GM12878 (cell line): ENCODE results near the gene EEPD1. TPM values are rescaled to one million over a fixed set of nuclear protein-coding genes. Genes with fewer than 3 reads are reported as not detected.

Experiments used
- ATAC-seq: fragments of 200-7000 bp; cut with Tn5 transposase; 3 replicates; pipeline ENCODE4 v1.9.1; 2020; ENCODE audit warnings: mild to moderate bottlenecking, moderate library complexity
- BruUV-seq: library from RNA; stranded (reverse); fragments of 400-500 nt; replicated peaks from 2 replicates; lab custom pipeline; 2021; lab: Mats Ljungman, UMichigan
- CTCF ChIA-PET: fragments of 300-600 bp; sonication (Branson Sonifier 250); formaldehyde crosslinking; extraction: SDS; loops from one replicate; lab custom pipeline; 2021; ENCODE audit warnings: inconsistent platforms; lab: Yijun Ruan, JAX
- POLR2A ChIA-PET: fragments of 350-600 bp; formaldehyde crosslinking; extraction: SDS; loops from one replicate; lab custom pipeline; 2021; ENCODE audit warnings: inconsistent platforms; lab: Charles Lee
- RAD21 ChIA-PET: fragments of 300-600 bp; sonication (Branson Sonifier 250); formaldehyde crosslinking; loops from one replicate; lab custom pipeline; 2023; ENCODE audit warnings: antibody characterized with exemption; ENCODE audit not compliant: unreplicated experiment; lab: Charles Lee
- SMC1A ChIA-PET: fragments of 300-600 bp; sonication (Branson Sonifier 250); formaldehyde crosslinking; loops from one replicate; lab custom pipeline; 2023; ENCODE audit not compliant: unreplicated experiment, uncharacterized antibody; lab: Charles Lee
- DNase-seq: peaks from one replicate; pipeline ENCODE4 v3.0.0-alpha.2; 2011; ENCODE audit warnings: low read depth, low spot score
- FAIRE-seq: peaks from 3 replicates; lab custom pipeline; 2011; peaks lifted over from hg19 to GRCh38; lab: Jason Lieb, UNC
- H2AFZ ChIP-seq: 2 replicates; pipeline ENCODE4 v1.6.0; 2011; ENCODE audit warnings: low read depth, low read length, control low read depth; ENCODE audit not compliant: control insufficient read depth
- H3K27ac ChIP-seq: 2 replicates; pipeline ENCODE4 v1.5.1; 2011; ENCODE audit warnings: control low read depth; ENCODE audit not compliant: control insufficient read depth, insufficient read depth
- H3K27me3 ChIP-seq, 2 experiments: replicated peaks in 1 of 2; 2 replicates each; pipeline versions ENCODE4 v1.6.0 to v1.6.1; 2011; ENCODE audit warnings: low read length in 1 of 2; ENCODE audit not compliant: control insufficient read depth in 2 of 2, insufficient read depth in 2 of 2
- H3K36me3 ChIP-seq, 2 experiments: 2 replicates each; pipeline ENCODE4 v1.5.1; 2011; ENCODE audit warnings: low read length in 1 of 2; ENCODE audit not compliant: control insufficient read depth in 2 of 2, insufficient read depth in 2 of 2
- H3K4me1 ChIP-seq: 2 replicates; pipeline ENCODE4 v1.6.1; 2011; ENCODE audit warnings: mild to moderate bottlenecking, low read length, moderate library complexity, mixed read lengths; ENCODE audit not compliant: control insufficient read depth, insufficient read depth
- H3K4me2 ChIP-seq: 2 replicates; pipeline ENCODE4 v1.6.0; 2011; ENCODE audit warnings: control low read depth; ENCODE audit not compliant: control insufficient read depth, insufficient read depth
- H3K4me3 ChIP-seq: fragments of 200-600 bp; sonication (generic); 2 replicates; pipeline ENCODE4 v1.5.1; 2016
- H3K79me2 ChIP-seq: 2 replicates; pipeline ENCODE4 v1.6.0; 2011; ENCODE audit warnings: low read length; ENCODE audit not compliant: control insufficient read depth, insufficient read depth
- H3K9ac ChIP-seq: 2 replicates; pipeline ENCODE4 v1.8.0; 2011; ENCODE audit warnings: low read length, control low read depth, mixed read lengths; ENCODE audit not compliant: control insufficient read depth, insufficient read depth
- H3K9me3 ChIP-seq: replicated peaks from 3 replicates; pipeline ENCODE4 v1.5.1; 2011; ENCODE audit warnings: mild to moderate bottlenecking, low read length; ENCODE audit not compliant: control insufficient read depth, insufficient read depth
- H4K20me1 ChIP-seq: 2 replicates; pipeline ENCODE4 v1.6.0; 2011; ENCODE audit not compliant: control insufficient read depth, insufficient read depth
- ASH2L ChIP-seq: fragments of 300-600, 200-600 bp; sonication (generic); IDR thresholded peaks from 2 replicates; pipeline ENCODE4 v1.6.1; 2017; ENCODE audit warnings: low read depth, mild to moderate bottlenecking, borderline replicate concordance
- BHLHE40 ChIP-seq, 2 experiments: fragments of 450-650 bp in 1 of 2; IDR thresholded peaks; 2 replicates each; pipeline ENCODE4 v1.6.1; 2011 to 2017; ENCODE audit warnings: low read depth in 2 of 2, borderline replicate concordance in 1 of 2, improper control_type of control experiment in 1 of 2, low read length in 1 of 2, mild to moderate bottlenecking in 1 of 2
- CHD2 ChIP-seq: IDR thresholded peaks from 2 replicates; pipeline ENCODE4 v1.6.1; 2011; ENCODE audit warnings: low read depth, low read length, improper control_type of control experiment, borderline replicate concordance
- EED ChIP-seq: sonication (generic); IDR thresholded peaks from 2 replicates; pipeline ENCODE4 v1.6.1; 2016; ENCODE audit warnings: antibody characterized with exemption, low read depth
- HDGF ChIP-seq: fragments of 450-650 bp; IDR thresholded peaks from 2 replicates; pipeline ENCODE4 v1.6.1; 2016; ENCODE audit warnings: antibody characterized with exemption
- PAX5 ChIP-seq: IDR thresholded peaks from 2 replicates; pipeline ENCODE4 v1.6.1; 2011; ENCODE audit warnings: low read depth, low read length, borderline replicate concordance
- POU2F2 ChIP-seq: IDR thresholded peaks from 3 replicates; pipeline ENCODE4 v1.6.1; 2011; ENCODE audit warnings: low read depth, mild to moderate bottlenecking, low read length, borderline replicate concordance
- SUPT20H ChIP-seq: IDR thresholded peaks from 2 replicates; pipeline ENCODE4 v1.6.1; 2011; ENCODE audit warnings: low read depth, mild to moderate bottlenecking, low read length, moderate library complexity, borderline replicate concordance; ENCODE audit not compliant: control insufficient read depth
- TCF3 ChIP-seq: IDR thresholded peaks from 2 replicates; pipeline ENCODE4 v1.6.1; 2012; ENCODE audit warnings: low read depth, mild to moderate bottlenecking, low read length, borderline replicate concordance; ENCODE audit not compliant: insufficient read depth
- WGBS: methylation state at CpG from one replicate; pipeline ENCODE4 v1.1.6; 2016; ENCODE audit warnings: low lambda C conversion rate; ENCODE audit not compliant: insufficient replicate concordance, insufficient coverage; ENCODE audit errors: missing lambda C conversion rate; 5-methylcytosine and 5-hydroxymethylcytosine counted together
- in situ Hi-C: fragments of 300-500 bp; cut with MboI; formaldehyde crosslinking; loops from 9 replicates; pipeline ENCODE4 v1.14.3; 2018; ENCODE audit warnings: mixed read lengths
- intact Hi-C: fragments of 100-400 bp; cut with micrococcal nuclease; formaldehyde crosslinking; loops from one replicate; pipeline ENCODE4 v1.14.2; 2022; ENCODE audit not compliant: unreplicated experiment
- polyA plus RNA-seq, 11 experiments: library from polyadenylated mRNA; depleted of rRNA in 4 of 11; unstranded in 6 of 11; stranded (reverse) in 5 of 11; fragments of >200 nt; fragmentation: Nextera tagmentation in 4 of 11; fragmentation: Illumina TruSeq in 1 of 11; extraction: Ambion mirVana in 4 of 11; extraction: Trizol in 1 of 11; gene quantifications; 1 replicate in 1 of 11; 2 replicates in 10 of 11; pipeline versions ENCODE4 v1.2.1 to v1.2.3, GENCODE V29; 2011 to 2016; ENCODE audit warnings: inconsistent platforms in 2 of 11, missing spikeins in 2 of 11, low read depth in 1 of 11
- total RNA-seq, 4 experiments: library from RNA; depleted of rRNA in 3 of 4; stranded (reverse); fragments of >200 nt in 3 of 4; fragmentation: Illumina TruSeq in 1 of 4; extraction: Trizol in 1 of 4; gene quantifications; 2 replicates each; pipeline versions ENCODE4 v1.2.1 to v1.2.3, GENCODE V29; 2013 to 2021
- TF ChIP-seq, protein P1 (sequence below): IDR thresholded peaks from 2 replicates; pipeline ENCODE4 v1.6.1; 2012; ENCODE audit warnings: low read depth, low read length, improper control_type of control experiment
- TF ChIP-seq, protein P2 (sequence below): fragments of 450-650 bp; formaldehyde crosslinking; IDR thresholded peaks from 2 replicates; pipeline ENCODE4 v1.4.0; 2020; ENCODE audit warnings: mild to moderate bottlenecking, moderate library complexity

EEPD1 gene
- total and polyA plus RNA-seq, 10 of the 15 experiments (the other 5 are each of a cell fraction or from before 2014, with no cell fraction given), result 0.24 to 2.8 (median 0.86) TPM; not detected in 1

DNA sequence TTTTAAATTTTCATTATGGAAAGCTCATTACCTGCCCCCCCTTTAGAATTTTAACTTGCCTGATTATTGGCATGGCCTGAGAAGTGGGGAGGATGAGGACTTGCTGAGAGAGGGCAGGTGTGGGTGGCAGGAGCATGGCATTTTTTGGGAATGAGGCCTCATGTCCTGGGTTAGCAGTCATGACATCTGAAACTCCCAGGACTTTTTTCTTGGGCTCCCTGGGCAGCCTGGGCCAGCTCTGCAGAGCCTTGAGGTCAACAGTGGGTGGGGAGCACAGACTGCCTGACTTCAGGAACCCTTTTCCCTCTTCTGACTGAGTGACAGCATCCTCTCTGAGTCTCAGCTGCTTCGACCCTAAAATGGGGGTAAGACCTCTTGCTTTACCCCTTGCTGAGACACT, 46.3 kb downstream of the EEPD1 start (continued):
- TF ChIP-seq, protein P1, sequence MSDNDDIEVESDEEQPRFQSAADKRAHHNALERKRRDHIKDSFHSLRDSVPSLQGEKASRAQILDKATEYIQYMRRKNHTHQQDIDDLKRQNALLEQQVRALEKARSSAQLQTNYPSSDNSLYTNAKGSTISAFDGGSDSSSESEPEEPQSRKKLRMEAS, result no peak

DNA sequence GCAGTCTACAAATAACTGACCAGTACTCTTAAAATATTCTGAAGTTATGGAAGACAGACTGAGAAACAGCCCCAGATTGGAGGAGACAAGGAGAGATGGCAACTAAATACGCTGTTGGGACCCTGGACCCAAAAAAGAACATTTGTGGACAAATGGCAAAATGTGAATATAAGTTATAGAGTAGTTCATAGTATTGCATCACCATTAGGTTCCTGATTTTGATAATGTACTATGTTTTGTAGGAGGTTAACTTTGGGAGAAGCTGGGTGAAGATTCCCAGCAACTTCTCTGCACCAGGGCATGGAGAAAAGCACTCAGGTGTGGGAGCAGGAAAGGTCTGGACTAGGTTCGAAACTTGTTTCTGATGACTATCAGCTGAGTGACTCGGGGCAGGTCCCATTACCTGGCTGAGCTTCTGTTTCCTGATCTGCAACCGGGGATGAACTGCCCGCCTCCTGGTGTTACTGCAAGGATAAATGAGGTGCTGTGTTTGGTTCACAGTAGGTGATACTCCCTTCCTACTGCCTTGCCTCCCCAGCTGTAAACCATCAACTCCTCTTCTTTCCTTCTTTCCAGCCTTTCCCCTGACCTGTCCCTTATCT, 48.2 kb downstream of the EEPD1 start:
- Histone ChIP-seq H2AFZ (no peak overlapping the region), H3K36me3 (no peaks in the 10 kb centered on the region), H3K4me1 (no peaks in the 10 kb centered on the region), H3K4me3 (no peak overlapping the region), H3K9me3 (no peaks in the 10 kb centered on the region), H3K27ac (no peak overlapping the region), H3K9ac (no peak overlapping the region), H3K79me2 (no peaks in the 10 kb centered on the region), H3K4me2 (no peak overlapping the region), H3K27me3 (no peaks in the 10 kb centered on the region; a peak in 2 of 4 replicates), H4K20me1 (no peaks in the 10 kb centered on the region)
- no peak for TF ChIP-seq TCF3
- TF ChIP-seq, protein P2, sequence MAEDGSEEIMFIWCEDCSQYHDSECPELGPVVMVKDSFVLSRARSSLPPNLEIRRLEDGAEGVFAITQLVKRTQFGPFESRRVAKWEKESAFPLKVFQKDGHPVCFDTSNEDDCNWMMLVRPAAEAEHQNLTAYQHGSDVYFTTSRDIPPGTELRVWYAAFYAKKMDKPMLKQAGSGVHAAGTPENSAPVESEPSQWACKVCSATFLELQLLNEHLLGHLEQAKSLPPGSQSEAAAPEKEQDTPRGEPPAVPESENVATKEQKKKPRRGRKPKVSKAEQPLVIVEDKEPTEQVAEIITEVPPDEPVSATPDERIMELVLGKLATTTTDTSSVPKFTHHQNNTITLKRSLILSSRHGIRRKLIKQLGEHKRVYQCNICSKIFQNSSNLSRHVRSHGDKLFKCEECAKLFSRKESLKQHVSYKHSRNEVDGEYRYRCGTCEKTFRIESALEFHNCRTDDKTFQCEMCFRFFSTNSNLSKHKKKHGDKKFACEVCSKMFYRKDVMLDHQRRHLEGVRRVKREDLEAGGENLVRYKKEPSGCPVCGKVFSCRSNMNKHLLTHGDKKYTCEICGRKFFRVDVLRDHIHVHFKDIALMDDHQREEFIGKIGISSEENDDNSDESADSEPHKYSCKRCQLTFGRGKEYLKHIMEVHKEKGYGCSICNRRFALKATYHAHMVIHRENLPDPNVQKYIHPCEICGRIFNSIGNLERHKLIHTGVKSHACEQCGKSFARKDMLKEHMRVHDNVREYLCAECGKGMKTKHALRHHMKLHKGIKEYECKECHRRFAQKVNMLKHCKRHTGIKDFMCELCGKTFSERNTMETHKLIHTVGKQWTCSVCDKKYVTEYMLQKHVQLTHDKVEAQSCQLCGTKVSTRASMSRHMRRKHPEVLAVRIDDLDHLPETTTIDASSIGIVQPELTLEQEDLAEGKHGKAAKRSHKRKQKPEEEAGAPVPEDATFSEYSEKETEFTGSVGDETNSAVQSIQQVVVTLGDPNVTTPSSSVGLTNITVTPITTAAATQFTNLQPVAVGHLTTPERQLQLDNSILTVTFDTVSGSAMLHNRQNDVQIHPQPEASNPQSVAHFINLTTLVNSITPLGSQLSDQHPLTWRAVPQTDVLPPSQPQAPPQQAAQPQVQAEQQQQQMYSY, result no peak
- TF ChIP-seq BHLHE40 (IDR thresholded peaks at IDR 0.05; ENCODE audit: borderline replicate concordance in 1 of 2, low read depth in 2 of 2, low read length in 1 of 2), result no peak
- no peak for TF ChIP-seq EED
- no peak for TF ChIP-seq PAX5
- no peak for TF ChIP-seq CHD2
- no peak for TF ChIP-seq POU2F2
- TF ChIP-seq SUPT20H, result no peak
- no peak for TF ChIP-seq HDGF
- no peak for TF ChIP-seq ASH2L
- in situ Hi-C loops, result no loop called here
- no peak for ATAC-seq
- intact Hi-C loops, result no loop called here
- FAIRE-seq, result no peak
- ChIA-PET POLR2A (no interaction called here), CTCF (interaction anchor here (1.3 kb wide), 2 partner anchors 11 to 37 kb away, joined by 3 read pairs; no protein-coding TSS in a partner anchor), RAD21 (interaction anchor here (0.8 kb wide), 1 partner anchor 11 kb away, joined by 3 read pairs; no protein-coding TSS in a partner anchor), SMC1A (interaction anchor here (1.0 to 2.0 kb wide), 4 partner anchors 9 to 46 kb away, joined by 3 to 7 read pairs (median 4); no protein-coding TSS in a partner anchor)
- no peak for DNase-seq
- BruUV-seq, result no TSS peak
- 29% methylated on average over 5 of the region's 5 CpGs for WGBS
